HG03060 (cell line): ENCODE results near the gene UBB.

ENCODE experiments used
- ATAC-seq: cut with Tn5 transposase; IDR thresholded peaks from one replicate; pipeline ENCODE4 v1.9.1; 2021; ENCODE audit warnings: low read depth, moderate number of reproducible peaks; ENCODE audit not compliant: unreplicated experiment

UBB gene

DNA sequence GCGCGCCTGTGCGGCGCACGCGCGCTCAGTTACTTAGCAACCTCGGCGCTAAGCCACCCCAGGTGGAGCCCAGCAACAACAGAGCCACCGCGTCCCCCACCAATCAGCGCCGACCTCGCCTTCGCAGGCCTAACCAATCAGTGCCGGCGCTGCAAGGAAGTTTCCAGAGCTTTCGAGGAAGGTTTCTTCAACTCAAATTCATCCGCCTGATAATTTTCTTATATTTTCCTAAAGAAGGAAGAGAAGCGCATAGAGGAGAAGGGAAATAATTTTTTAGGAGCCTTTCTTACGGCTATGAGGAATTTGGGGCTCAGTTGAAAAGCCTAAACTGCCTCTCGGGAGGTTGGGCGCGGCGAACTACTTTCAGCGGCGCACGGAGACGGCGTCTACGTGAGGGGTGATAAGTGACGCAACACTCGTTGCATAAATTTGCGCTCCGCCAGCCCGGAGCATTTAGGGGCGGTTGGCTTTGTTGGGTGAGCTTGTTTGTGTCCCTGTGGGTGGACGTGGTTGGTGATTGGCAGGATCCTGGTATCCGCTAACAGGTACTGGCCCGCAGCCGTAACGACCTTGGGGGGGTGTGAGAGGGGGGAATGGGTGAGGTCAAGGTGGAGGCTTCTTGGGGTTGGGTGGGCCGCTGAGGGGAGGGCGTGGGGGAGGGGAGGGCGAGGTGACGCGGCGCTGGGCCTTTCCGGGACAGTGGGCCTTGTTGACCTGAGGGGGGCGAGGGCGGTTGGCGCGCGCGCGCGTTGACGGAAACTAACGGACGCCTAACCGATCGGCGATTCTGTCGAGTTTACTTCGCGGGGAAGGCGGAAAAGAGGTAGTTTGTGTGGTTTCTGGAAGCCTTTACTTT, at the start of gene UBB:
Gene UBB (plus strand): TSS at position 452 of the 856 bp plus-strand sequence. CDS start 817 bp downstream, outside the sequence.
- peak; percentile 84 for ATAC-seq

DNA sequence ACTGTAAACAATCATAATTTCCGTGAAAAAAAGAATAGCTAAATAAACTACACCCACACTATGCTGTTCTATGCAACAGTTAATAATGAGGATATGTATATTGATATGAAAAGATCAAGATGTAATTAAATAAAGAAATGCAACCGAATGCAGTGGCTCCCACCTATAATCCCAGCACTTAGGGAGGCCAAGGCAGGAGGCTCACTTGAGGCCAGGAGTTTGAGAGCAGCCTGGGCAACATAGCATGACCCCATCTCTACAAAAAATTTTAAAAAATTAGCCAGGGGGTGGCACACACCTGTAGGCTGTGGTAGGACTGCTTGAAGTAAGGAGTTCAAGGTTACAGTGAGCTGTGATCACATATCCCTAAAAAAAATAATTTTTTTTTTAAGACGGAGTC, 42.5 kb upstream of the UBB start:
- no peak for ATAC-seq

GRCh38 chr17:16339402-16339801, 41.5 kb upstream of the UBB start:
- no peak for ATAC-seq

GRCh38 chr17:16339959-16340358, 40.9 kb upstream of the UBB start:
- no peak for ATAC-seq

DNA sequence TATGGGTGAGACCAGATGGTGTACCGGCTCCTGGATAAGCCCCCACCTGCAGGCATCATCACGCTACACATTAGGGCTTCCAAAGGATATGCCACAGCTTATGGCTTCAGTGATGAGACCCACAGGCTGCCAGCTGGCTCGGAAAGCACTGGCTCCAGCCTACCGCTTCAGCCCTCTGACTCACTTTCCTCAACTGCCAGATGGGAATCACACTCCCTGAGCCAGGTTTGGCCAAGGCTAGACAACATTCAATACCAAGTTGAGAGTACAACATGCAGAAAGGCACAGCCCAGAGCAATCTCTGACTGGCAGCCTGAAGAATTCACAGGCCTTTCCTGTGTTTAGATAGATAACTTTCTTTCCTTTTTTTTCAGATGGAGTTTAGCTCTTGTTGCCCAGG, 37.9 kb upstream of the UBB start:
- ATAC-seq, result no peak

DNA sequence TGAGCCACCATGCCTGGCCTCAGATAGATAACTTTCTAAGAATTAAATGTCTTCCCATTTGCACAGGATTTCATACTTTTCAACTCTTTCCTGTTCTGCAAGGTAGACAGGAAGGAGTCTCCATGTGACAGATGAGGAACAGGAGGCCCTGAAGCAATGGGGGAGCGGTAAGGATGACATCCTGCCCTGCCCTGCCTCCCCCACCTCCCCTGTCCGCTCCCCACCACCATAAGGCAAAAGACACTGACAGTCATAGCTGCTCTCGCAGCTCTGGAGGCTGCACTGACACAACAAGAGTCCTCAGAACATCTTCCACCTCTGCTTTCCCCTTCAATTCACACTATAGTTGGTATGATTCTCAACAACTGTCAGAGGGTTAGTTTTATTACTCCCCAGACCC, 37.3 kb upstream of the UBB start:
- ATAC-seq, result no peak

- ATAC-seq, result no peak
Measured at GRCh38 chr17:16345565-16345964, 35.3 kb upstream of the UBB start.

- ATAC-seq, result no peak
Measured at GRCh38 chr17:16346721-16347271, 34.1 kb upstream of the UBB start.

- no peak for ATAC-seq
Measured at GRCh38 chr17:16348586-16348985, 32.3 kb upstream of the UBB start.

GRCh38 chr17:16349431-16349830, 31.5 kb upstream of the UBB start:
- no peak for ATAC-seq

DNA sequence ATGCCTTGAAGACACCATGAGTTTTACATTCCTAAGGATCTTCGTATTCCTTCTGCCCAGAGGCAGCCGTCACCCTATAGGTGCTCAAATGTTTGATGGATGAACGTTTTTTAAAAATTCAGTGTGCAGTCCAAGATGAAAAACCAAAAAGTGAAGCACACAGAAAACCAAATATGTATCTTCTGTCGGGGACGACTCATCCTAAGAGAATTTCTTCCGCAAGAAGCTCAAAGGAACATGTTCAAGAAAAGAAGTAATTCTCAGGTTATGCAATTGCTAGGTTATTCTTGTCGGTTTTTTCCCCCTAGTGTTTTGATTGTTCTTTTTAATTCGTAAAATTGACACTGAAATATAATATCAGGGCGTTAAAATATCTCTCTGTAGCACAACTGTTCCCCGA, 29.1 kb upstream of the UBB start:
- ATAC-seq, result no peak

DNA sequence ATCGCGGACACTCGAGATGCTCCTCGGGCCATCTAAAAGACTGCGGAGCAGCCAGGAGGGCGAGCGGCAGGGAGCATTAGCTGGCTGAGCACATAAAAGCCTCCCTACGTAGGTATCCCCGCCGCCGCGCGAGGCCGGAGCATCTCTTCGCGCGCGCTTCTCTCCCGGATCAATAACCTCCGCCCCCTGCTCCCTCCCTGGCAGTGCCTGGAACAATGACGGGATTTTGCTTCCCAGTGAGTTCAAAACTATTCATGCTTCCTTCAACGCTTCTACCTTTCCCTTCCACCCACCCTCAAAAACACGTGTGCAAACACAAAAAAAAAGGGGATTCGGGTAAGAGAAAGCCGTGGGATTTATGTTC, 28.6 kb upstream of the UBB start:
- ATAC-seq, result no peak

DNA sequence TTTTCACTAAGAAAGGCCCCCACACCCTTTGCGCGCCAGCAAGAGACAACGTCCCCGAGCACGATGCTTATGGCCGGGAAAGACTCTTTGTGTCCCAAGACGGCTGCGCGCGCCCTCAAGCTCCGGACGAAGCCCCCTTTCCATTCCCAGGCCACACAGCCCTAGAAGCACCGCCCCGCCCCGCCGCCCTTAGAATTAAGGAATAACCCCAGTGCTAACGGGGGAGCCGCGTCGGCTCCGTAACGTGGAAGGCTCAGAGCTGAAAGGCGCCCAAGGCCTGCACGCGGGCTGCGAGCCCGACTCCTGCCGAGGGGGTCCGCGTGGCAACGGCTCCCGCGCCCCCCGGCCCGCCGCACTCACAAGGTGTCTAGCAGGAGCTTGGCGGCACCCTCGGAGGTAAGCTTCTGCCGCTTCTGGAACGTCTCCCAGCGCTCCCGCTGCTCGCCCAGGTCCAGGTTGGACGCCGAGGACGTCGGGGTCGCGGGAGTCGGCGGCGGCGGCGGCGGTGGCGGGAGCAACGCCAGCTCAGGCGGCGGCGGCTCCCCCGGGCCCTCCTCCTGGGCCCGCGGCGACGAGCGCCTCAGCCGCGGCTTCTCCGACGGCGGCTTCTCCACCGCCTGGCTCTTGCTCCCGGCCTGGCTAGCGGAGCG, 28.1 kb upstream of the UBB start:
- no peak for ATAC-seq

DNA sequence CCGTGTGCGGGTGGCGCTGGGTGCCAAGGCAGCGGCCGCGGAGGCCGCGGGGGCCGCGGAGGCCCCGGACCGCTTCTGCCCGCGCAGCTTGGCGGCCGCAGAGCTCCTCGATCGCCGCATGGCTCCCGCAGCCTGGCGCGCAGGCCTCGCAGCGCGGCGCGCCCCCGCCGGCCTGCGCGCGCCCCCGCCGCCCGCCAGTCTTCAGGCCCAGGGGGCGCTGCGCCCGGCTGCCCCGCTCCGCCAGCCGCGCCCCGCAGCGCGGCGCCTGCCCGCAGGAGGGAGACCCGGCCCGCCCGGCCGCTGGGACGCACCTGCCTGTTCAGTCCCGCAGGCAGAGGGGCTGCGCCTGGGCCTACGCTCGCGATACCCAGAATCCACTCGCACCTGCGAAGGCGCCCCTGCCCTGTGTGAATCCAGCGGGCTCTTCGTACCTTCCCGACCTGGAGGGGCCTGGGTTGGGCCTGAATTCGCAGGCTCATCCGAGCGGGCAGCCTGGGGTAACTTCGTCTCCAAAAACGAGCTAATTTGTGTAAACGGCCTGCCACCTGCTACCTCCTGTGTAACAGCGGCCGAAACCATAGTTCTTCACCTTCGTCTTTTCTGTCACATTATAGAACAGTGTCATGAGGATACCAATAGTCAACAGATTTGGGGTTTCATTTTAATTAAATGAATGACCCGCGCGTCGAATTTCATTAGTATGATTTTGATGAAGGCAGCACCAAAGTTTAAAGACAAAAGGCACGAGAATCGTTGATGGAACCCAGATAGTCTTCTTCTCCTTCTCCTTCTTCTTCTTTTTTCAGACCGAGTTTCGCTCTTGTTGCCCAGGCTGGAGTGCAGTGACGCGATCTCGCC, 27.3 kb upstream of the UBB start, which contains the start of gene CENPV:
Gene CENPV (minus strand): TSS at position 153 of the 858 bp plus-strand sequence. CDS start 33 bp downstream, at position 120.
- no peak for ATAC-seq

DNA sequence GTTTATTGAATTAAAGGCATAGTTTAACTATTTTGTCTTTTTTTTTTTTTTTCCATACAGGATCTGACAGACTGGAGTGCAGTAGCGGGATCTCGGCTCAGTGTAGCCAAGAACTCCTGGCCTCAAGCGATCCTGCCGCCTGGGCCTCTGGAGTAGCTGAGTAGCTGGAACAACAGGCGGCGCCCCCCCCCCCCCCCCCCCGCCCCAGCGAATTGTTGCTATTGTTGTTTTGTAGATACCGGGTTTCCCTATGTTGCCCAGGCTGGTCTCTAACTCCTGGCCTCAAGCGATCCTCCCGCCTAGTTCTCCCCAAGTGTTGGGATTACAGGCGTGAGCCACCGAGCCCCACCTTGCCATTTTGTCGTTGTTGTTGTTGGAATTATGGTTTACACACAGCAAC, 26.3 kb upstream of the UBB start:
- ATAC-seq, result no peak

GRCh38 chr17:16358394-16358793, 22.5 kb upstream of the UBB start:
- no peak for ATAC-seq

DNA sequence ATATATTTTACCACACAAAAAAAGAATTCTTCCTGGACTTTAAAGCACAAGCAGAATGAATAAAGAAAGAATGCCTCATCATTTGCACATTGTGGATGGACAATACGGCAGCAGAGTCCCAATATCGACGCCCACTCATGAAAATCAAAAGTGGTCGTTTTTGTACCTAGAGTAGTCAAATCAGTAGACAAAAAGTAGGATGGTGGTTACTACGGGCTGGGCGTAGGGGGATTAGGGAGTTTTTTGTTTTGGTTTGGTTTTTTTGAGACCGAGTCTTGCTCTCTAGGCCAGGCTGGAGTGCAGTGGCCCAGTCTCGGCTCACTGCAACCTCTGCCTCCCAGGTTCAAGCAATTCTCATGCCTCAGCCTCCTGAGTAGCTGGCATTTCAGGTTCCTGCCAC, 19.0 kb upstream of the UBB start:
- ATAC-seq, result no peak

GRCh38 chr17:16363749-16364536, 16.9 kb upstream of the UBB start:
- no peak for ATAC-seq

GRCh38 chr17:16364625-16365024, 16.3 kb upstream of the UBB start:
- no peak for ATAC-seq

DNA sequence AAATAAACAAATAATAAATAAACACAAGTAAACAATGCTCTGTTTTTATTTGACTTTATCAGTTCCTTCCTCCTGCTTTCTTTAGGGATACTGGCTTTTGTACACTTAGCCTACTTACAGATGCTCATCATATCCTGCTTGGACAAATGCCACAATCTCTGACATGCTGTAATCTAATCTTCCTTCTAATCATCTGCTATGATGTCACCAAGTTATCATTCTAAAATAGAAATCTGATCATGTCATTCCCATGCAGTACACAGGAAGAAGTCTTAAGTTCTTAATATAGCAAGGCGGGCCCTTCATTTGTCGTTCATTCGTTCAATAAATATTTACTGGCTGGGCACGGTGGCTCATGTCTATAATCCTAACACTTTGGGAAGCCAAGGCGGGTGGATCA, 9.1 kb upstream of the UBB start:
- ATAC-seq, result no peak
